ENCODE data around the gene MDN1. TPM values are rescaled to one million over a fixed set of nuclear protein-coding genes. Genes with fewer than 3 reads are reported as not detected.

Gene MDN1
- total RNA-seq, 1 experiment from 2014 or later, result 53.6 TPM

- Histone ChIP-seq H3K4me2 (ENCODE audit: low read length) (no peak overlapping the region), H3K9me3 (ENCODE audit: control insufficient read depth in 1 of 2, insufficient read depth in 1 of 2, low read depth in 1 of 2, low read length in 2 of 2) (no peaks in the 10 kb centered on the region), H3K4me1 (ENCODE audit: control insufficient read depth in 1 of 2, insufficient read depth in 2 of 2, low read length in 2 of 2) (no peaks in the 10 kb centered on the region), H3K36me3 (ENCODE audit: control insufficient read depth in 1 of 2, insufficient read depth in 2 of 2, low read length in 2 of 2) (peaks cover 23 to 39% of the 10 kb centered on the region in 2 experiments), H3K9me2 (ENCODE audit: insufficient read depth) (no peaks in the 10 kb centered on the region), H3K27ac (ENCODE audit: low read depth, low read length) (no peak overlapping the region), H3K9ac (ENCODE audit: low read length) (no peak overlapping the region), H2AFZ (ENCODE audit: low read depth, low read length, poor library complexity, severe bottlenecking) (no peak overlapping the region), H3K27me3 (ENCODE audit: insufficient read depth, low read length) (no peaks in the 10 kb centered on the region), H3K79me2 (ENCODE audit: insufficient read depth, low read length) (peaks cover 28% of the 10 kb centered on the region), H4K20me1 (ENCODE audit: insufficient read depth) (peaks cover 5% of the 10 kb centered on the region; the same call in 1 of the 2 replicates), H3K4me3 (replicated peaks in 1 of 2; ENCODE audit: low read depth in 1 of 2, low read length in 2 of 2) (no peak overlapping the region)
- RAD21 ChIA-PET (ENCODE audit: low non-redundant PET in 1 of 2, low total read pairs in 2 of 2, uncharacterized antibody in 2 of 2, unreplicated experiment in 2 of 2), result no interaction called here
- intact Hi-C loops (cut with micrococcal nuclease), result no loop called here
- DNase-seq (ENCODE audit: low read depth, low spot score) (no peak), ATAC-seq (no peak)
- no TSS peak for BruUV-seq (replicated peaks)
- CTCF ChIA-PET, result no interaction called here
- POLR2A ChIA-PET, result no interaction called here
- no peak for TF ChIP-seq SRF (IDR thresholded peaks at IDR 0.05; ENCODE audit: low read depth)
- no peak for TF ChIP-seq POLR2A (IDR thresholded peaks at IDR 0.05; ENCODE audit: borderline replicate concordance, extremely low read depth, insufficient read depth, insufficient read length)
- TF ChIP-seq EZH2 (IDR thresholded peaks at IDR 0.05), result no peak
- TF ChIP-seq POLR2AphosphoS5 (IDR thresholded peaks at IDR 0.05; ENCODE audit: low read depth, low read length), result no peak
- no peak for TF ChIP-seq JUND (IDR thresholded peaks at IDR 0.05)
- no peak for TF ChIP-seq ZFX (IDR thresholded peaks at IDR 0.05)
- no peak for TF ChIP-seq ATF3 (IDR thresholded peaks at IDR 0.05)
- TF ChIP-seq ZBTB33 (IDR thresholded peaks at IDR 0.05; ENCODE audit: extremely low read depth, insufficient replicate concordance, low read length), result no peak
- no peak for TF ChIP-seq EZH2phosphoT487 (IDR thresholded peaks at IDR 0.05; ENCODE audit: borderline replicate concordance)
- no peak for TF ChIP-seq FOSL1 (IDR thresholded peaks at IDR 0.05; ENCODE audit: low read depth)
- no peak for TF ChIP-seq SIN3A (IDR thresholded peaks at IDR 0.05; ENCODE audit: low read depth)
- TF ChIP-seq CTCF (IDR thresholded peaks at IDR 0.05 in 2 of 3, conservative IDR thresholded peaks at IDR 0.05 in 1 of 3; ENCODE audit: borderline replicate concordance in 1 of 3, insufficient read depth in 1 of 3, low read depth in 2 of 3, low read length in 2 of 3), result no peak
- TF ChIP-seq YY1 (IDR thresholded peaks at IDR 0.05; ENCODE audit: extremely low read depth, insufficient replicate concordance, low read depth, low read length), result no peak
- TF ChIP-seq CEBPB (IDR thresholded peaks at IDR 0.05; ENCODE audit: low read depth), result no peak
- no peak for TF ChIP-seq RAD21 (IDR thresholded peaks at IDR 0.05; ENCODE audit: low read depth)
- no peak for TF ChIP-seq TCF7L2 (IDR thresholded peaks at IDR 0.05; ENCODE audit: borderline replicate concordance, extremely low read depth, insufficient read depth, insufficient read length)
- no peak for TF ChIP-seq REST (IDR thresholded peaks at IDR 0.05; ENCODE audit: low read depth)
- TF ChIP-seq MAX (IDR thresholded peaks at IDR 0.05), result no peak
- TF ChIP-seq CBX3 (IDR thresholded peaks at IDR 0.05; ENCODE audit: low read depth), result no peak
These were observed 44.4 kb downstream of the MDN1 start for GRCh38 chr6:89775150-89775549.
